T follicular helper cell (primary cell): ENCODE data around the gene CDC42EP4.

Experiments used
- DNase-seq: peaks from one replicate; pipeline ENCODE4 v3.0.0-alpha.2; 2020; ENCODE audit warnings: low read depth

CDC42EP4 gene

GRCh38 chr17:73300392-73300791 lies 11.4 kb downstream of the CDC42EP4 start:
- DNase-seq = no peak

DNA sequence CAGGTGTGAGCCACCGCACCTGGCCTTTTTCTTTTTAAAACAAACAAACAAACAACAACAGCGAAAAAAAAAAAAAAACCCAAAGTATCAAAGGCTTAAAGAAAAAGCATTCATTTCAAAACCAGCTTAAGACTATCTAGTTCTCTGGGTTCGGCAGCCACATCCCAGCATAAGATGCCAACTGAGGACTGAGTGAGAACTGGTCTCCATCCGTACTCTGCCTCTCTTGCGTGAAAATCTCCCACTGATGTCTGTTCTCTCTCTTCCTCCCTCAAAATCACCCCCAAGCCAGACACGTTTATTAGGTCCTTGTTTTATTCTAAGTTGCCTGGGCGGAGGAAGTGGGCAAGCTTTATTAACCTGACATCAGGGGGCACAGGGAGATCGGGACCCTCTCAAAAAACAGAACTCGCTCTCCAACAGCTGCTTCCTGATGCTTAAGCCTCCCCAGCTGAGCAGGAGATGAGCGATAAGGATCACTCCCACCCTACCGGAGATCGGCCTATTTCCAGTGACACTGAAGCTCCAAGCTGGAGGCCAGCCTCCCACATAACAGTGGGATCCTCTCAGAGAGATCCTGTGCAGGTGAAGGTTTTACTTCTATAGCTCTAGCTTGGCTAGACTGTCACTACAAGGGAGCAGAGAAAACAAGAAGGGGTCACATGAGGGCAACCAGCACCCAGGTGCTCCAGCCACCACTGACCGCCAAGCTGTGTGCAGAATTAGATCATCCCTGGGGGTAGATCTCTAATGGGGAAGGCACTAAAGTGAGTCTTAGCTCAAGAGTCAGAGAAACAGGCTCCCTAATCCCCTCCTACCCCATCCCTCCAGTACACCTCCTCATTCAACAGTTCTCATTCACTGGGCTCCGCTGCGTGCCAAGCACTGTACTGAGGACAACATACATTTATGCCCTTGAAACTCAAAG lies 13.6 kb downstream of the CDC42EP4 start:
- DNase-seq = no peak

DNA sequence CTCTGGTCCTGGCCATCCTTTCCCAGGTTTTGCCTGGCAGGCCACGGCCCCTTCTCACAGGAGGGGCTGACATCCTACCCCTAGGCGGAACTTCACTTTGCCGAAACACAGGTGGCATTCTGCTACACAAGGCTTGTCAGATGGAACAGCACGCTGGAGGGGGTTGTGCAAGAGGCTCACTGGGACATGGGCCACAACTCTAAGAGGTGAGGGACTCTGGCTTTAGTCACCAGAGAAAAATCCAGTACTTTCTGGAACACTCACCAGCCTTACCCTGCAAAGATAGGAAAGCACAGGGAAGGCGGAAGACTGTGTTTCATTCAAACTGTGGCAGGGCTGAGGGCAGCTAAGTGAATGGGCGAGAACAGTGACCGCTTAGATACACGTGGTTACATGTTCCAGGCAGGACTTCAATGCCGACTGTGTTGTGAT lies 18.3 kb downstream of the CDC42EP4 start:
- no peak for DNase-seq

DNA sequence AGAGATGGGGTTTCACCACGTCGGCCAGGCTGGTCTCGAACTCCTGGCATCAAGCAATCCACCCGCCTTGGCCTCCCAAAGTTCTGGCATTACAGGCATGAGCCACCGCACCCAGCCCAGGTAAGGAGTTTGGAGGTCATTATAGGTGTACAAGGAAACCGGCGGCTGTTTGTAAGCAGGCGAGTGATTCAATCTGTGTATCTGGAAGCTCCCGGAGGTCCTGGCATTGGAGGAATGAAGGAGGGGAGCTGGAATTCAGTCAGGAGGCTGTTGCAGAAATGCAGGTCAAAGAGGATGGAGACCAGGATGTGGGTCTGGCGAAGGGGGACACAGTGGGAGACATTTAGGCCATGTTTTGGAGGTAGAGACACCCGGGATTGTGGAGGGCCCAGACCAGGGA lies 18.8 kb downstream of the CDC42EP4 start:
- DNase-seq = no peak

GRCh38 chr17:73292031-73292531 lies 19.7 kb downstream of the CDC42EP4 start:
- DNase-seq = no peak

GRCh38 chr17:73291260-73291801 lies 20.5 kb downstream of the CDC42EP4 start:
- DNase-seq = no peak

DNA sequence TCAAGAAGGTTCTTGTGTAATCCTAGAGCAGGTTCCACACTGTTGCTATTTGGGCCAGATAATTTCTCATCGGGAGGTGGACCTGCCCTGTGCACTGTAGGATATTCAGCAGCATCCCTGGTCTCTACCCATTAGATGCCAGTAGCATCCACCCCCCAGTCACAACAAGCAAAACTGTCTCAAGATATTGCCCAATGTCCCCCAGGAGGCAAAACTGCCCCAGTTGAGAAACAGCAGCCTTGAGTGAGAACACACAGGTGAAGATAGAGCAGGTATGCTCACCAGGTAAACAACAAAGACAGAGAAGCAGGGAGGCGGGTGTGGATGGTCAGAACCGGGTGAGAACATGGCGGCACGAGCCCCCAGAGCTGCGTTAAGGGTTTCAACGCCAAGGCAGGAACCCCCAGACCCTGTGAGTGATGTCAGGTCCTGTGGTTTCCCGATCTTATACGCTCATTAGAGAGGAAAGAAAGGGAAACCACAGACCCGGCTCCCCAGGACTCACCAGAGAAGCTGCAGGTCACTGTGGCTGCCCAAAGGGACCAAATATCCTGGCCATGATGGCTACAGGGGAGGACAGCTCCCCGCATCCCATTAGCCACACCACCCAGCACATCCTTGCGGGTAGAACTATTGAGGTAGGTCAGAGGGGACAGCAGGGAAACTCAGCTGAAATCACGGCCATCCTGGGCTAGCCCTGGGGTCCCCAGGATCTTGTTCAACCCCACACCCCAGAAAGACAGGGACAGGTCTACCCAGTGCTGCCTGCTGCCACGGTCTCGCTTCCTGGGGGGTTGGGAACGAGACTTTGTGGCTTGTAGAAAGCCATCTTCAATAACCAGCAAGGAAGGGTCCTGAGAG lies 21.2 kb downstream of the CDC42EP4 start:
- no peak for DNase-seq

DNA sequence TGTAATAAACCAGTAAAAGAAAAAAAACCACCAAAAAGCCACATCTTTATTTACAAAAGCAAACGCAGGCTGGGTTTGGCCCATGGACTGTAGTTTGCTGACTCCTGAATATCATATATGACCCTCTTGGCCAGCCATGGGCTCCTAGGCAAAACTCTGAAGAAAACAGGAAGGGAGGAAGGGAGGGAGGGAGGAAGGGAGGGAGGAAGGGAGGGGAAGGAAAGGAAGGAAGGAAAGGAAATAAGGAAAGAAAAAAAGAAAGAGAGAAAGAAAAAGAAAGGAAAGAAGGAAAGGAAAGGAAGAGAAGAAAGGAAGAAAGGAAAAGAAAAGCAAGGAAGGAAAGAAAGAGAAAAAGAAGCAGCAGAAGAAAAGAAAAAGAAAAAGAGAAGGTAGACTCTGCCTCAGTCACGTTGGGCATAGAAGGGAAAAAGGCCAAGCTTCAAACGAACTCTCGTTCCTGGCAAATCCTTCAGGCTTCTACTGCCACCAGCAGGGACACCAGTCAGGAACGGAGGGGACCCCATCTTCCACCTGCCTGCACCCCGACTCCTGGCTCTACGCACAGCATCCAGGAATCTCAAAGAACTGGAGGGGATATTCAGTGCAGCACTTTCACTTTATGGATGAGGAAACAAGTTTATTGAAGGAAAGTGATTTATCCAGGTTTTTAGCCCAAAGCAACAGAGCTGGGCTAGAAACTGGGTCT lies 22.1 kb downstream of the CDC42EP4 start:
- no peak for DNase-seq

- DNase-seq = no peak
Measured at GRCh38 chr17:73288534-73289302, 23.1 kb downstream of the CDC42EP4 start.

DNA sequence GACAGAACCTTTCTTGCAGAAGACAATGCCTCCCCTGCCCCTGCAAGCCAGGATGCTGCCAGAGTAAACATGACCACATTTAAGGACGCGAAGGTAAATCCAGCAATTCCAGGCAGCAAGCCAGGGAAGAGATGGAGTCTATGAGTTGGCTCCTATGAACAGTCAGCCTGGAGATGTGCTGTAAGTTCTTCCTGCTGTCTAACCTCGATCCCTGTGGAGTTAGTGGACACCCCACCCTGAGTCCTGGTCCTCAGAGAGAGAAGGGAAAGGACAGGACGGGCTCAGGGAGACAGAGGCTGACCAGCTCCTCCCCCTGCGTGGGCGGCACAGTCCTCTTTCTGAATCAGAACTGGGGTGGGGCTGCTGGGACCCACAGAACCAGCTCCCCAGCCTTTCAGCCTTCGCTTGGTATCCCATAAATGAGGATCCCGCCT lies 24.9 kb downstream of the CDC42EP4 start:
- no peak for DNase-seq

DNA sequence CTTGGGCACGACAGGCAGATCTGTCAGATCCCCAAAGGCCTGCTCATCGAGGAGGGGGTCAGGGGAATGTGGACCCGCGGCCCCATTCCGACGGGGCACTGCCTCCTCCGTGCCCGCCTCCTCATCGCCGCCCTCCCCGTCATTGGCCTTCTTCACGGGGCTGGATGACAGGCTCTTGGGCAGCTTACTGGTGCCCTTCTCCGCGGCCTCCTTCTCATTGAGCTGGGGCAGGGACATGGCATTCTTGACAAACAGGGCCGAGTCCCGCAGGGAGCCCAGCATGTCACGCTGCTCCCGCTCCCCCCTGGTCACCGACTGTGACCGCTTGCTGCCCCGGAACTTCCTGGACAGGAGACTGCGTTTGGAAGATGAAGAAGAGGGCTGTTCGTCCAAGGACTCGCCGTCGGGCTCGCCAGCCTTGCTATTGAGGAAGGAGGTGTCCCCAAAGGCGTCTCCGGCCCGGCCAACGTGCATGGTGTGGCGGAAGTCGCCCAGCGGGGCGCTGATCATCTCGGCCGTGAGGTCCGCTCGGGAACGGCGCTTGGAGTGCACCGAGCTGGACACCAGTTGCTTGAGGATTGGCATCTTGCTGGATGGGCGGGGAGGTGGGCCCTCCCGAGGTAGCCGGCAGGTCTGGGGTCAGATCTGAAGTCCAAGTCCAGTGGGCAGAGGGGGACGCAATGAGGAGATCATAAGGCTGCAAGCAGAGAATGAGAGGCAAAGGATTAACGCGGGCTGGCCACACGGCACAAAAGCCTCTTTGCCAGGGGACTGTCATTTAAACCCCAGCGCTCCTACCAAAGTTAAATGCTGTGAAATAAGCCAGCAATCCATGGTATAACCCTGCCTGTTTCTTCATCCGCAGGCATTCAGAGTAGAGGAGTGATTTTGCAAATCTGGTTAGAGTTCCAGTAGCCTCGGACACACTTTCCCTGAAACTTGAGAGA lies 25.6 kb downstream of the CDC42EP4 start:
- no peak for DNase-seq

DNA sequence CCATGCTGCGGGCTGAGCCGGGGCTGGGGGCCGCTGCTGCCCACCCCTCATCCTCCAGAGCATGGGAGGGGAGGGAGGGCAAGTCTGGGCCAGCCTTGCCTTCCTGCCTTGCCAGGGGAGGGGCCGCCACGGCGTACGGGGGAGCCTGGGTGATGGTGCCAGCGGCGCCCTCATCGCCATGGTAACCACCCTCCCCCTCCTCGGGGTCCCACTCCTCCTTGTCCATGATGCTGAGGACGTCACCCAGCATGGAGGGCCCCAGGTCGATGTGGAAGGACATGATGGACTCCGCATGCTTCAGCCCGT lies 26.2 kb downstream of the CDC42EP4 start:
- no peak for DNase-seq

- DNase-seq = no peak
Measured at GRCh38 chr17:73284906-73285602, 26.7 kb downstream of the CDC42EP4 start.

- DNase-seq = no peak
Measured at GRCh38 chr17:73284354-73284753, 27.4 kb downstream of the CDC42EP4 start.

DNA sequence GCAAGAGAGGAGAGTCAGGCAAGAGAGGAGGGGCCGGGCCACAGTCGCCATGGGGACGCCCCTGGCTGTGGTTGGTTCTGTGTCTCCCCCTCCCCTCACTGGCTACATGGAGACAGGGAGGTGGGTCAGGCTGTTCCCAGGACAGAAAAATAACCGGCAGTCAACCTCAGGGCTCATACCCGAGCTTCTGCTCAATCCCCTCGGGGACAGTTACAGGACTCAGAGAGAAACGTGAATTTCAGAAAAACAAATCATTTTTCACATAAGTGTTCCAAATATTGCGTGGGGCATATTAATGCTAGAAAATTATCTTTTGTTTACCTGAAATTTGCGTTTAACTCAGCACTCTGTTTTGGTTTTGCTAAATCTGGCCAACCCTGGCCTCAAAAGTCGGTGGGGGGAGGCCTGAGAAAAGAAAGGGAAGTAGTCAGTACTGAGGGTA lies 27.9 kb downstream of the CDC42EP4 start:
- no peak for DNase-seq

DNA sequence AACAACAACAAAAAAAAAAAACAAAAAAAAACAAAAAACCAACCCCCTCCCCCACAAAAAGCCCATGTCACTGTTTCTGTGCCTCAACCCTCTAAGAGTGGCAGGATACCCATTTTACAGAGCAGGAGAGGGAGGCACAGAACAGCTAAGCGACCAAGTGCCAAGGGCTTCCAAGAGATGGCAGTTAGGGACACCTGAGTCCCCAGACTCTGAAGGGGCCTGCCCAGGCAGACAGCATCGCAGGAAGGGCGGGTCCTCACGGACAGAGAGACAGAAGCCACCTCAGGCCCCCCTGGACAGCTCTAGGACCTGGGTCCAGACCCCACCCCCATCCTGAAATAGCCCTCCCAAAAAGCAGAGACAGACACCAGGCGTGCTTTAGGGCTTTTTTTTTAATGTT lies 28.6 kb downstream of the CDC42EP4 start:
- no peak for DNase-seq

- DNase-seq = no peak
Measured at GRCh38 chr17:73282629-73283028, 29.2 kb downstream of the CDC42EP4 start.

DNA sequence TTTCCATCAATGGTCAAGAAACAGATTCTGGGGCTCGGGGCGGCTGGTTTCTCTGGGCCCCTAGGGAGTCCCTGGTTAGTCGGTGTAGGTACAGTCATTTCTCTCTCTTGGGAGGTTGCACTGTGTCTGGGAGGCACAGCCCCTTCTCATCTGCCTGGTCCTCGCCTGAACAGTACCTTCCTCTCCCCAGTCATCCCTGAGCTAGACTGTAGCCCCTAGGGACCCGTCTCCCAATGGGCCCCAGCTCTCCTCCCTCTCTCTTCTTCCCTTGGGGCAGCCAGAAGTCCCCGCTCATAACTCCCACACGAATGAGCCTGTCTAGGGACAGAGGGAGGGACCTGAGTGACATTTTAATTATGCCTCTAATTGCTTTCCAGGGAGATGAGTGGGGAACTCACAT lies 29.9 kb downstream of the CDC42EP4 start:
- DNase-seq = no peak

DNA sequence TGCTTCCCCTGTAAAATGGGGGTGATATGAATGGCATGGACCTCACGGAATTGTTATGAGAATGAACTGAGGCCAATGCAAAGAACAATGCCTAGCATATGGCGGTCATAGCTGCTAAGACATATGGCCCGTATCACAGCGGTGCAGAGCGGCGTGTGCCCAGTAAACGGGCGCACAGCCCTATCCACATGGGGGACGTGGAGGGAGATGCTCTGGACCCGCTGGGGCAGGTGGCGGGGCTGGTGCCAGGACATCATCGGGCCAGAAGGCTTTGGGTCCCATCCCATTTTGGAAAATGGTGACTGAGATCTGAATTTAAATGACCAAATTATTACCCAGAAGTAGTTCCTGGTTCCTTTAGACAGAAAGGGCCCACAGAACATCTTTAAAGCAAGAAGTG lies 31.6 kb downstream of the CDC42EP4 start:
- DNase-seq = no peak
